Epithelial cell of proximal tubule (primary cell): ENCODE data around the gene ENPP7. TPM values are rescaled to one million over a fixed set of nuclear protein-coding genes. Genes with fewer than 3 reads are reported as not detected.

Source experiments
- DNase-seq: peaks from one replicate; pipeline ENCODE4 v3.0.0-alpha.2; 2011; ENCODE audit warnings: low read depth
- H3K4me3 ChIP-seq: 2 replicates; pipeline ENCODE4 v1.5.1; 2011; ENCODE audit warnings: low read depth, mild to moderate bottlenecking, low read length
- total RNA-seq: library from RNA; depleted of rRNA; stranded (reverse); fragments of >200 nt; gene quantifications from 2 replicates; pipeline ENCODE4 v1.2.3, GENCODE V29; 2015
- TF ChIP-seq, protein P1 (sequence below): conservative IDR thresholded peaks from 2 replicates; pipeline ENCODE4 v1.5.1; 2012; ENCODE audit warnings: low read depth, mild to moderate bottlenecking, low read length

The ENPP7 gene
- total RNA-seq, 1 donor from 2014 or later = not detected

DNA sequence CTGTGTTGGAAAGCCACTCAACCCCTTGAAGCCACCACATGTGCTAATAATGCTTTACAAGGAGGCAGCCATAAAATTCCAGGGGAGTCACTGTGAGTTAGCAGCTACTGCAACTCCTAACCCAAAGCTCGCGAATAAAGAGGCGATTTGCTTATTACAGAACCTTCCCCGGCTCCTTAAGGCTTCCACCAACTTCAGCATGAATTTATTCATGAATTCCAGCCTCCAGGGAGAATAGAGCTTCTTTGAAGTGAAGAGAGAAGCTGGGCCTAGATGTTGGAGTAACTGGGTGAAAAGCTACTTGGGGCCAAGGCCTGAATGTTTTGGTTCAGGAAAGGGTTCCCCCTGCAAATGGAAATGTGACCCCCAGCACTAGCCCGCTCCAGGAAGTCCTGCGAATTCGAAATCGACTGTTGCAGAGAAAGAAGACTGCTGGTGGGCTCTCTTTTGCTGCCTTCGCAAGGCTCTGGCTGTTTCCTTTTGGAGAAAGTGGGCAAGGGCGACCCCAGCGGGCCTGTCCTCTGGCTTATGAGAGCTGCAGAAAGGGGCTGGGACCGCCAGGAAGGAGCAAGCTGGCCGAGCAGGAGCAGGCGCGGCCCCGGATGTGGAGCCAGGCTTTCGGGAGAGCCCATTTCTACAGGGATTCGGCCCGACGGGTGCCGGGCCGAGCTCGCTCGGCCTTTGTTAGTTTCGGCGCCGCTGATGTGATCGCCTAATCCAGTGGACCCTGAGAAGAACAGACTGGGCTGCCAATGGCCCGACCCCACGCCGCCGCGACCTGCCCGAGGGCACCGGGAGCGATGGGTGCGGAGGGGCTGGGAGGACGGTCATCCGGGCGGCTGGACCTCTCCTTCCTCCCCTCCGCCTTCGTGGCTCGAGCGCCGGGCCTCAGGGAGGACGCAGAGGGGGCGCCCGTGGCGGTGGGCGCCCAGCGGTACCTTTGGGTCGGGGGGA is 58.5 kb downstream of the ENPP7 start:
- no peak overlapping the region for H3K4me3 ChIP-seq
- TF ChIP-seq, protein P1, sequence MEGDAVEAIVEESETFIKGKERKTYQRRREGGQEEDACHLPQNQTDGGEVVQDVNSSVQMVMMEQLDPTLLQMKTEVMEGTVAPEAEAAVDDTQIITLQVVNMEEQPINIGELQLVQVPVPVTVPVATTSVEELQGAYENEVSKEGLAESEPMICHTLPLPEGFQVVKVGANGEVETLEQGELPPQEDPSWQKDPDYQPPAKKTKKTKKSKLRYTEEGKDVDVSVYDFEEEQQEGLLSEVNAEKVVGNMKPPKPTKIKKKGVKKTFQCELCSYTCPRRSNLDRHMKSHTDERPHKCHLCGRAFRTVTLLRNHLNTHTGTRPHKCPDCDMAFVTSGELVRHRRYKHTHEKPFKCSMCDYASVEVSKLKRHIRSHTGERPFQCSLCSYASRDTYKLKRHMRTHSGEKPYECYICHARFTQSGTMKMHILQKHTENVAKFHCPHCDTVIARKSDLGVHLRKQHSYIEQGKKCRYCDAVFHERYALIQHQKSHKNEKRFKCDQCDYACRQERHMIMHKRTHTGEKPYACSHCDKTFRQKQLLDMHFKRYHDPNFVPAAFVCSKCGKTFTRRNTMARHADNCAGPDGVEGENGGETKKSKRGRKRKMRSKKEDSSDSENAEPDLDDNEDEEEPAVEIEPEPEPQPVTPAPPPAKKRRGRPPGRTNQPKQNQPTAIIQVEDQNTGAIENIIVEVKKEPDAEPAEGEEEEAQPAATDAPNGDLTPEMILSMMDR = no peak
- DNase-seq = no peak

DNA sequence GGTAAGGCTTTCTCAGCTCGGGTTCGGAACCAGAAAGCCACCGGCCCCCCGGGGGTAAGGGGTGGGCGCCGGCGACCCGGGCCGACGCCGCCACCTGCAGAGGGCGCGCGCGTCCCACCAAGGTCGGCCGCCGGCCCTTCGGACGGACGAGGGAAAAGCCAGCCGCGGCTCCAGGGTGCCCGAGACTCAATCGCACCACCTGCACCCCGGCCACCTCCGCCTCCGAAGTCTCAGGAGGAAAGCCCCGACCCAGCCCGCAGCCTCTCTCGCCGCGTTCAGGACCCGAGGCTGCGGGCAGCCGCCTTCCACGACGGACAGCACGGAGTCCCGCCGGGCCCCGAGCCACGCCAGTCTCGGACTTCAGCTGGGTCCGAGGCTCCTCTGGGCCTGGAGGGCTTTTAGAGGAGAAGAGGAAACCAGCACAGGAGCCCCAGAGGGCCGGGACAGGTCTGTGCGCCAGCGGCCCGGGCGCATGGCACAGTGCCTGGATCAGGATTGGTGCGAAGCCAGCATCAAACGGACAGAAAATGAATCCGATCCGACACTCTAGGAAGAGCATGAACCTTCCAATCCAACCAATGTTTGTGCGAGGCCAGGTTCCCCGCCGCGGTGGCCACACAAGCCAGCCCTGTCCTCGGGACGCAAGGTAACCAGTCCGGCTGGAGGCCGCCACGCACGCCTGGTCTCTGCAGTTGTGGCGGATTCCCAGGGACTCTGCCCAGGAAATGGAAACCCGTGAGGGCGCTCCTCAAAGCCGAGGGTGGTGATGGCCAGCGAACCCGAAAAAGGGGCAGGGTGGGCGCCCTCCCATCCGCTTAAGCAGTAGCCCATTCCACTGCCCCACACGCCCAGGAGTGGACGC is 59.4 kb downstream of the ENPP7 start:
- TF ChIP-seq, protein P1 = peak; percentile 62
- H3K4me3 ChIP-seq = no peak overlapping the region
- DNase-seq = no peak

DNA sequence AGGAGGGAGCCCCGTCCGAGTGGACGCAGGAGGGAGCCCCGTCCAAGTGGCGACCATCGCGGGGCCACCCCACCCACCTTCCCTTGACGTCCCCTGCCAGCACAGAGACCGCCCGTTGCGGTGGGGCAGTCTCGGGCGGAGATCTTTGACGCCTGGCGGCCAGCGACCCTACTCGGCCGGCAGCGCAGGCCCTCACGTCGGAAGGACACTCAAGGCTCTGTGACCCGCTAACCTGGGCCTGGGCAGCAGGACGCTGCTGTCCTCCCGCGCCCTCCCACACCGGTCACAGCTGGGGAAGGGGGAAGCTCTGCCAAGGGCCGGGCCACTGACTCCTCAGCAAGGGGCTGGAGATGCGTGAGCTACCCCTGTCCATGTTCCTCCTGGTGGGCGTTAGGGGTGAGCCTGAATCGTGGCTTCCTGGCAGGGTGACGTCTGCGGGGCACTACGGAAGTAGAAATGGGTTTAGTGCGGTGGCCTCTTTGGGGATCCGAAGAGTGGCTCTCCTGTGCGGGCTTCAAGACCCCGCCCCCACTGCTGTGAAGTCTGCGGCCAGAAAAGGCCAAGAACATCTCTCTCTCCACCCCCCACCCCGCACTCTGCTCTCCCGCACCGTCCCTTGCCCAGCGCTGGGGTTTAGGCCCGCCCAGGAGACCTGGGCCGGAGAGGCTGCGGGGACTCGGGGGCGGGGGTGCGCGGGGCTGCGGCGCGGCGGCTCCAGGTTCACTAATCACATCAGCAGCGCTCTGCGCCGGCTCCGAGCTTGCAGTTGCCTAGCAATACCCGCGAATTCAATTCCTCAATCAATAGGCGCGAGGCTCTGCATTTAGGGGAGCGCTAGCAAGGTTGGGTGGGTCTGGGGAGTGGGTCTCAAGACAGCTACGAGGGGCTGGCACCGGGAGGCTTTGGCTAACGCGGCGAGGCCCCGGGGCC is 60.3 kb downstream of the ENPP7 start:
- no peak overlapping the region for H3K4me3 ChIP-seq
- TF ChIP-seq, protein P1 = no peak
- no peak for DNase-seq

DNA sequence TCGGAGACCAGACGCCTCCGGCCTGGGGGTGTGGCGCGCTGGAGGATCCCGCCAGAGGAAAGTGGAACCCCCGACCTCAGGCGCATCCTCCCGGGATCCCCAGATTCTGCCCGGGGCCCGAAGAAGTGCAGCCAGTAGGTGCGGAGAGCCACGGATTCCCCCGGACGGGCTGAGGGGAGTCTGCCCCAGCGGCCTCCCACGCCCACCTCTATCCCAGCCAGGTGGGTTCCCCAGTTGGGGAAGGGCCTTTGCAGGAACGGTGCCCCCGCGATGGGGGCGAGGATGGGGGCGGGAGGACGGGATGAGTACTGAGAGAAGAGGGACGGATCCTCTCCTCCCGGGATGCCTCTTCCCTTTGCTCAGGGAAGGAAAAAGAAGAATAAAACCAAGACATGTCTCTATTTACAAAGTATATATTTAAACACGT is 61.0 kb downstream of the ENPP7 start:
- DNase-seq = no peak
- no peak overlapping the region for H3K4me3 ChIP-seq
- TF ChIP-seq, protein P1 = no peak

Other genes with a start within 250 kb of the ENPP7 start
- gene RBFOX3, start 119.9 kb upstream of the ENPP7 start, total RNA-seq = not detected in 2 replicates
- gene CBX2, start 47.2 kb downstream of the ENPP7 start, total RNA-seq = 7.6 and 11.1 TPM in 2 replicates
- 3.5 and 4.1 TPM in 2 replicates for gene CBX8, start 66.1 kb downstream of the ENPP7 start, total RNA-seq
- gene CBX4, start 108.5 kb downstream of the ENPP7 start, total RNA-seq = 4.8 and 7.4 TPM in 2 replicates